ENCODE data around the gene ASS1. TPM values are rescaled to one million over a fixed set of nuclear protein-coding genes. Genes with fewer than 3 reads are reported as not detected.

ASS1 gene
- total RNA-seq, 1 experiment from 2014 or later, result 255 TPM

- no peaks in the 10 kb centered on the region for H3K36me3 ChIP-seq (ENCODE audit: low read depth)
- CTCF ChIA-PET, result no interaction called here
- H2AFZ ChIP-seq, result no peak overlapping the region
- DNase-seq, result no peak
- H4K20me1 ChIP-seq (ENCODE audit: insufficient read depth), result peaks cover 25% of the 10 kb centered on the region
- H3K9me2 ChIP-seq (ENCODE audit: insufficient read depth), result no peaks in the 10 kb centered on the region
- H3K79me2 ChIP-seq (ENCODE audit: low read depth), result peaks cover 7% of the 10 kb centered on the region; the same call in 1 of the 2 replicates
- TF ChIP-seq EZH2 (IDR thresholded peaks at IDR 0.05; ENCODE audit: low read depth), result no peak
- TF ChIP-seq, protein P1, sequence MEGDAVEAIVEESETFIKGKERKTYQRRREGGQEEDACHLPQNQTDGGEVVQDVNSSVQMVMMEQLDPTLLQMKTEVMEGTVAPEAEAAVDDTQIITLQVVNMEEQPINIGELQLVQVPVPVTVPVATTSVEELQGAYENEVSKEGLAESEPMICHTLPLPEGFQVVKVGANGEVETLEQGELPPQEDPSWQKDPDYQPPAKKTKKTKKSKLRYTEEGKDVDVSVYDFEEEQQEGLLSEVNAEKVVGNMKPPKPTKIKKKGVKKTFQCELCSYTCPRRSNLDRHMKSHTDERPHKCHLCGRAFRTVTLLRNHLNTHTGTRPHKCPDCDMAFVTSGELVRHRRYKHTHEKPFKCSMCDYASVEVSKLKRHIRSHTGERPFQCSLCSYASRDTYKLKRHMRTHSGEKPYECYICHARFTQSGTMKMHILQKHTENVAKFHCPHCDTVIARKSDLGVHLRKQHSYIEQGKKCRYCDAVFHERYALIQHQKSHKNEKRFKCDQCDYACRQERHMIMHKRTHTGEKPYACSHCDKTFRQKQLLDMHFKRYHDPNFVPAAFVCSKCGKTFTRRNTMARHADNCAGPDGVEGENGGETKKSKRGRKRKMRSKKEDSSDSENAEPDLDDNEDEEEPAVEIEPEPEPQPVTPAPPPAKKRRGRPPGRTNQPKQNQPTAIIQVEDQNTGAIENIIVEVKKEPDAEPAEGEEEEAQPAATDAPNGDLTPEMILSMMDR (conservative IDR thresholded peaks at IDR 0.05), result no peak
- no peaks in the 10 kb centered on the region for H3K9me3 ChIP-seq (ENCODE audit: insufficient read depth, low read depth)
- no peaks in the 10 kb centered on the region for H3K27me3 ChIP-seq (ENCODE audit: insufficient read depth, low read depth)
- H3K4me1 ChIP-seq (replicated peaks; ENCODE audit: insufficient read depth), result peaks cover 38% of the 10 kb centered on the region
- no peak overlapping the region for H3K4me3 ChIP-seq
- H3K4me2 ChIP-seq, result 0 out of 2 replicates have a peak overlapping the region, but pooled peaks have one; percentile 15
- H3K27ac ChIP-seq, result no peak overlapping the region
- intact Hi-C loops (cut with micrococcal nuclease; ENCODE audit: unreplicated experiment), result loop anchor here (2.0 to 5.0 kb wide), 2 partner anchors 36 to 344 kb away; no protein-coding TSS in a partner anchor
- POLR2A ChIA-PET (ENCODE audit: unreplicated experiment), result no interaction called here
- H3F3A ChIP-seq (ENCODE audit: insufficient read depth, low read depth), result peaks cover 2% of the 10 kb centered on the region; the same call in 1 of the 2 replicates
- no TSS peak for BruUV-seq (replicated peaks)
Measured at GRCh38 chr9:130451004-130451390, 6.2 kb downstream of the ASS1 start.

DNA sequence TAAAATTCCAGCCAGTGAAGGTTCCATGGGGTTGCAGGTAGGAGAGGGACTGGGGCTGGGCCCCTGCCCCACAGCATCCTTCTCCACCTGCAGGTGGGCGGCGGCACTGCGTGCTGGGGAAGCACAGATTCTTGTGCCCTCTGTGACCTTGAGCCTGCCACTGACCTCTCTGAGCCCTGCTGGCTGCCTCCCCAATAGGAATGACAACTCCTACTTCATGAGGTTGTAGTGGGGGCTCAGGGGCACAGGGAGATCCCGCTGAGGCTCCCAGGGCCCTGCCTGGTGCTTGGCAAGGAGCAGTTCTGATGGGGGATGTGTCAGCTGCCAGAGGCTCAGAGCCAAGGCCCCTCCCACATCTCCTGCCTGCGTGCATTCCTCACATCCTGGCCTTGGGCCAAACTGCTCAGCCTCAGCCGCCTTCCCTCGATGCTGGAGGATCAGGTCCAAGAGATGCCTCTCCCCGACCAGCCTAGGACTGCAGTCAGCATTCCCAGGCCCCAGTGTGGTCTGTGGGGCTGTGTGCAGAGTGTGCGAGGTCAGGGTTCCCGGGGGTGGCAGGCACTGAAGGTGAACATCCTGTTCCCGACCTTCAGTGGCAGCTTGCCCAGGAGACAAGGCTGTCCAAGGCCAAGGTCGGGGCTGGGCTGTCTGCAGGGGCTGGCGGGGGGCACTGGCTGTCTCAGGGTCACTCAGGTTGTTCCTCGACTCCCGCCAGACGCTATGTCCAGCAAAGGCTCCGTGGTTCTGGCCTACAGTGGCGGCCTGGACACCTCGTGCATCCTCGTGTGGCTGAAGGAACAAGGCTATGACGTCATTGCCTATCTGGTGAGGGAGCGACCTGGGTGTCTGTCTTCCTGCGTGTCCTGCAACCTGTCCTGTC lies 7.0 kb downstream of the ASS1 start:
- H4K20me1 ChIP-seq (ENCODE audit: insufficient read depth), result peaks cover 25% of the 10 kb centered on the region
- ChIA-PET CTCF (interaction anchor here (0.6 kb wide), 1 partner anchor 174 kb away, joined by 3 read pairs; no protein-coding TSS in a partner anchor), POLR2A (ENCODE audit: unreplicated experiment) (no interaction called here)
- TF ChIP-seq EZH2 (IDR thresholded peaks at IDR 0.05; ENCODE audit: low read depth), result no peak
- TF ChIP-seq, protein P1 (conservative IDR thresholded peaks at IDR 0.05), result peak; percentile 88
- H3K27ac ChIP-seq, result no peak overlapping the region
- H3K36me3 ChIP-seq (ENCODE audit: low read depth), result no peaks in the 10 kb centered on the region
- no peaks in the 10 kb centered on the region for H3K9me3 ChIP-seq (ENCODE audit: insufficient read depth, low read depth)
- DNase-seq, result peak; percentile 69 to 94
- H3K4me2 ChIP-seq, result peak overlapping the region; percentile 15; the same call in 1 of the 2 replicates
- no peak overlapping the region for H2AFZ ChIP-seq
- H3K4me1 ChIP-seq (replicated peaks; ENCODE audit: insufficient read depth), result peaks cover 31% of the 10 kb centered on the region
- BruUV-seq (replicated peaks), result no TSS peak
- no peaks in the 10 kb centered on the region for H3K27me3 ChIP-seq (ENCODE audit: insufficient read depth, low read depth)
- no peak overlapping the region for H3K4me3 ChIP-seq
- H3K9me2 ChIP-seq (ENCODE audit: insufficient read depth), result no peaks in the 10 kb centered on the region
- intact Hi-C loops (cut with micrococcal nuclease; ENCODE audit: unreplicated experiment), result loop anchor here (2.0 to 5.0 kb wide), 2 partner anchors 37 to 344 kb away; no protein-coding TSS in a partner anchor
- H3K79me2 ChIP-seq (ENCODE audit: low read depth), result peaks cover 7% of the 10 kb centered on the region; the same call in 1 of the 2 replicates
- no peaks in the 10 kb centered on the region; the same call in 1 of the 2 replicates for H3F3A ChIP-seq (ENCODE audit: insufficient read depth, low read depth)

- Histone ChIP-seq H3K27ac (no peak overlapping the region), H3F3A (ENCODE audit: insufficient read depth, low read depth) (no peaks in the 10 kb centered on the region; the same call in 1 of the 2 replicates), H4K20me1 (ENCODE audit: insufficient read depth) (peaks cover 25% of the 10 kb centered on the region), H3K4me2 (no peak overlapping the region), H3K4me3 (no peak overlapping the region), H3K27me3 (ENCODE audit: insufficient read depth, low read depth) (no peaks in the 10 kb centered on the region), H3K79me2 (ENCODE audit: low read depth) (peaks cover 2% of the 10 kb centered on the region; the same call in 1 of the 2 replicates), H3K9me3 (ENCODE audit: insufficient read depth, low read depth) (no peaks in the 10 kb centered on the region), H3K4me1 (replicated peaks; ENCODE audit: insufficient read depth) (peaks cover 20% of the 10 kb centered on the region), H2AFZ (no peak overlapping the region), H3K36me3 (ENCODE audit: low read depth) (no peaks in the 10 kb centered on the region), H3K9me2 (ENCODE audit: insufficient read depth) (no peaks in the 10 kb centered on the region)
- ChIA-PET POLR2A (ENCODE audit: unreplicated experiment) (interaction anchor here (0.6 kb wide), 1 partner anchor 1310 kb away, joined by 4 read pairs; no protein-coding TSS in a partner anchor), CTCF (no interaction called here)
- intact Hi-C loops (cut with micrococcal nuclease; ENCODE audit: unreplicated experiment), result loop anchor here (5.0 kb wide), 1 partner anchor 346 kb away; no protein-coding TSS in a partner anchor
- no peak for TF ChIP-seq EZH2 (IDR thresholded peaks at IDR 0.05; ENCODE audit: low read depth)
- TF ChIP-seq, protein P1 (conservative IDR thresholded peaks at IDR 0.05), result no peak
- DNase-seq, result no peak
- no TSS peak for BruUV-seq (replicated peaks)
Measured at GRCh38 chr9:130452835-130453234, 8.1 kb downstream of the ASS1 start.

Measured in PC-9 (cell line).